Astrocyte of the hippocampus (primary cell): Measurements from ENCODE around the gene RXRG.

Source experiments
- DNase-seq: peaks from one replicate; pipeline ENCODE4 v3.0.0; 2011; ENCODE audit warnings: low read depth, low spot score

RXRG gene

DNA sequence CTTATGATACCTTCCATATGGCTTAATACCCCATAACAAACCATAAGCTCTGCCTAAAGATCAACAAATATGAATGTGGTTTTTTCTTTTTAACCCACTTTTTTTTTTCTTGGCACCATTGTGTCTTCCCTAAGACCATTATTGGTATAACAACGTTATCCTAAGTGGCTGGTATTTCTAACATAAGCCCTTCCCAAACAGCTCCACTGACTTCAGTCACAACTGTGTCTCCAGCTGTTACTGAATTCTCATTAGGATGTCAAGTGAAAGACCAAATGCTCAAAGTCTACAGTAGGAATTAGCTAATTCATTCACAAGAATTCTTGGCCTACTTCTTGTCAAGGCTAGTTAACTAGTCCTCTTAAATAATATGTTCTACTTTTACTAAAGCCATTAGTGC is 4.2 kb upstream of the RXRG start:
- no peak for DNase-seq

DNA sequence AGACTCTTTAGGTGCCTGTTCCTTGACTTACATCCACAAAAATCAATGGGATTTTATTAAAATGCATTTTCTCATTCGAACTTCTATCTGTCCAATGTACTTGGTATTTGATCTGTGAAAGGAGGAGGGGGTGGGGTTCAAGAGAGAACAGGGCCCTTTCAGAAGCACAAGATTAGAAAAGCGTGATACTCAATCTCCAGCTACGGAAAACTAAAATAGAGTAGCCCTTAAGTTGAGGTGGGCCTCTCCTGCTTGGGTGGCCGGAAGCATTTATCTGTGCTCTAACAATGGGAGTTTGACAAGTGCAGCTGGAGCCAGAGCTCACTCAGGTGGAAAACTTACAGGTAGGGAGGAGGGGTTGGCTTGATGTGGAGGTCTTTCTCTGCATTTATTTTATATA is 462 bp upstream of the RXRG start:
- no peak for DNase-seq

DNA sequence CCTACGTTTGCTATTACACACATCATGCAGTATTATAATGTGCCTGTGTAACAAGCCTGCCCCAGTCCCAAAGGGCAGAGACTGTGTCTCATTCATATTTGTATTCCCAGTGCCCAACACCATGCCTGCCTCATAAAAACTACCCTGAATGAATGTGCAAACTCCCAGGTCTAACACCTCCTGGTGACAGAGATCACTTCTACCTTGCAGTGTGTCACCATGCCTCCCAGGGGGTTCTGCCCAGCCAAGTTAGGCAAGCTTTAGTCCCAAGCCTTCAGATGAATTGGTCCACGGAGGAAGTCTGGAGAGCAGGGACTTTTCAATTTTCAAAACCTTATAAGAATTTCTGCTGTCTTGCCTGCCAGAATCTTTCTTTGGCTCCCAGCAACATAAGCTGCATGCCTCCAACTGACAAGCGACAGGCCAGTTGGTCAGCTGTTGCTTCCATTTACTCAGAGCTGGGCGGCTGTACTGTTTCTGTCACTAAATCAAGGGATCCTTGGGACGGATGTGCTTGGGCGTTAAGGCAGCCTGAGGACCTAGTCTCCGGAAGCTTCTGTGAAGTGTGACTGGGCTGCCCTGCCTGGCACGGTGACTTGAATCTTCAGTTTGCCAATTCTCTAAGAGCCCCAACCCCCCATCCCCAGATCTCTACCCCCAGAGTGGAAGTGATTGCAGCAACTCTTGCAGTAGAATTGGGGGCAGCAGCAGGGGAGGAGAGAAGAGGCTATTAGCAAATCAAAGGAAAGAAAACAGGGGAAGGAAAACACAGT is 1.2 kb downstream of the RXRG start:
- DNase-seq: no peak

DNA sequence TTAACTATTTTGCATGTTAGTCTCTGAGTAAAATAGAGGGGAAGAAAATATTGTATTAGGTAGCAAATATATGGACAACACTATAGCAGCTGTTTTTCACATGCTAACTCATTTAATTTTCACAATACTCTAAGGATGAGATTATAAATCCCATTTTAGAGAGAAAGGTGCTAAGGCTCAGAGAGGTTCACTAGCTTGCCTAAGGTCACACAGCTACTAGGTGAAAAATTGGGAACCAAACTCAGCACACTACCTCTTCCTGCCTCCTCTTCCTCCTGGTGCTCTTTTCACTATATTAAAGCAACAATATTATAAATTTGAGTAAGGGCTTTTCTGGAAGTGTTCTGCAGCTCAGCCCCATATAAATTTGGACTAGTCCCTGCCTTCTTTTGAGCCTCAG is 2.3 kb downstream of the RXRG start:
- no peak for DNase-seq

DNA sequence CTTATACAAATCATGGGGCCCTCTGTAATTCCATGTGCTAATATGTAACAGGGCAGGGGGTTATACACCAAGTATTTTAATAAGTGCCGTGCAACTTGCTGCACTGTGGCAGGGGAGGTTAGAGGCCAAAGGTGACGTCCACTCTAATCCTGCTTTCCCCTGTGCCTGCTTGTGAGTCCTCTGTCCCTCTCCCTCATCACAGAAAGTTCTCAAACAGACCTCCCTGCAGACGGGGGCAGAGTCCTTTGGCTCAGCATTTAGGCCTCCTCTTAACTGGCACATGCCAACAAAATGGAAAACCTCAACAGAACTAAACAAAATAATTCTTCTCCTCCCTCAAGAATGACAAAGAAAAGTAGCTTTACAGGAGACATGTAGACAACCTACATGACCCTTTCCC is 2.9 kb downstream of the RXRG start:
- DNase-seq: no peak

DNA sequence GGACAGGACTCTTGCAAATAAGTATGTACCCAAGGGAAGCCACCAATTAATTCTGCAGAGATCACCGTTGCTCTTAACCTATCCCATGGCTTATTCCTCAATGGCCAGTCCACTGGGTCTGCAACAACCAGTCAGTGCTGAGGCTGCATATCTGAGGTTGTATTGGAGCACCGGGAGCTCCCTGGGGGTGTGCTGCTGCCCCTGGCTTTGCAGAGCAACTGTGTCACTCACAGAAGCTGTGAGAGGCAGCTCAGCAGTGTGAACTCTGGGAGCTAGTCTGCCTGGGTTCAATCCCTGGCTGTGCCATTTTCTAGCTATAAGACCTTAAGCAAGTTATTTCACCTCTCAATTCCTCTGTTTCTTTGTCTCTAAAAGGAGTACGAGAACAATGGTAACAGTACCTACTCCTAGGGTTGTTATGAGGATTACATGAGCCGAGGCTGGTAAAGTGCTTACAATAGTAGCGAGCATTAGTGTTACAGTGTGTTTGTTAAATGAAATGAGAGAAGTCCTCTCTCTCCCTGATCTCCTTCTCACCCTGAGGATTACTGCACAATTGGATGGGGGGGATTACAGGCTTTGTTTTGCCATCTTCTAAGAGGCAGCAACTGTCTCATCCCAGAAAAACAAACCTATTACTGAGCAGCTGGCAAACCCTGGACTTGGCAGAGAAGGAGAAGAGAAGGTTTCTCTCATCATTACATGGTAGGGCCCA is 3.6 kb downstream of the RXRG start:
- no peak for DNase-seq

DNA sequence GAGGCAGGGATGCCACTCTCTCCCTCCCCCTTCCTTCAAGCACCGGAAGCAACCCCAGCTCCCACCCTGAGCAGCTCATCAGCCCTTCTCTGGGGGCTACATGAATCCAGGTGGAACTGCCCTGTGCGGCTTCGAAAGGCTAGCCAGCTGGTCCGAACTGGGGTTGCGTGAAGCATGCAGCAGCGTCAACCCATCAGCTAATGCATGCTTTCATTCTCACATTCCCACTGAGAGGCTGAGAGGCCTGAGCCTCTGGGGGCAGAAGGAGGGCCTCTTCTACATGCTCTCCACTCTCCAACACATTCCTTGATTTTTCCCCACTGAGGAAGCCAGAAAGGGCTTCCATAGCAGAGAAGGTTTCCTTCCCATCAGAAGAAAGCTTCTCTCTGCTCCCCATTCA is 5.6 kb downstream of the RXRG start:
- no peak for DNase-seq

DNA sequence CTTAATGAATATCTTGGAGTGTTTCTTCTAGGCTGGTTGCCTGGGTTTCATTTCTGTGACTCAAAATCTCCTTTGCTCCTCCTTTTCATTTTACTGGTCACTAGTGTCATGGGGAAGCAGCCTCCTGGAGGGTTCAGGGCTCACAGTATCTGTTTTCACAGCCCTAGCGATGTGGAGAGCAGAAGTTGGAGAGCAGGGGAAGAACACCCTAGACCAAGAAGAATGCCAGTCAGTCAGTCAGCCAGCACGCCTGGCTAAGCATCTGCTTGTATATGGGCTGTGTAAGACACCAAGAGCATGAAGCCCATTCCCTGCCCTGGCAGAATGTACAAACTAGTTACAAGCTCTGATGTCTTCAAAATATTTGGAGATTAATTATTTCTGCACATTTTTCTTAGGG is 7.9 kb downstream of the RXRG start:
- no peak for DNase-seq

DNA sequence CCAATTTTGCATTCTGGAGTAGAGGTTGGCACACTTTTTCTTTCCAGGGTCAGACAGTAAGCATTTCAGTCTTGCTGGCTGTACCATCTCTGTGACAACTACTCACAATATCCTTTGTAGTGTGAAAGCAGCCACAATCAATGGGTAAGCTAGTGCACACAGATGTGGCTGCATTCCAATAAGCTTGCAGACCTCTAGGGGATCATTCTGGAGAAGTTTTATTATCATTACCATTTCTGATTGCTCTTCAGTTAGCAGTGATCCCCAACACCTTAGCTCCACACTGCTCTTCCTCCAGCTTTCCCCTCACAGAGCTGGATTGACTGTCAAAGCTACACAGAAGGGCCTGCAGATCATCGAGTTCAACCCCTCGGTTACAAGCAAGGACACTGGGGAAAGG is 9.1 kb downstream of the RXRG start:
- DNase-seq: no peak

DNA sequence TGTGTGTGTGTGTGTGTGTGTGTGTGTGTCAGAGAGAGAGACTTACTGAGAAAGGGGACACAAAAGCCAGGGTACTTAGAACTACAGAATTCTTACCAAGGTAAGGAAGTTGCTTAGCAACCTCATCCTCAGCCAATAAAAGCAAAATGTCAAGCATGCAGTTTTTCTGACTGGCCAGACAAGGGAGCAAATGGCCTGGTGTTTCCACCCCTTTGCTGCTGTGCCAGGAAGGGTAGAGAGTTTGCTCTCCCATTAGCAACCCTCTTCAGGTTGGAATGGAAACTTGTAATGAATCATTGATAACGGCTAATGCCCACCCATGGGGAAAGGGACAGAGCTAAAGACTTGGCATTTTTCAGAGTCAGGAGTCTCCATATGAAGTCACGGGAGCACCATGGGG is 10.6 kb downstream of the RXRG start:
- DNase-seq: no peak

DNA sequence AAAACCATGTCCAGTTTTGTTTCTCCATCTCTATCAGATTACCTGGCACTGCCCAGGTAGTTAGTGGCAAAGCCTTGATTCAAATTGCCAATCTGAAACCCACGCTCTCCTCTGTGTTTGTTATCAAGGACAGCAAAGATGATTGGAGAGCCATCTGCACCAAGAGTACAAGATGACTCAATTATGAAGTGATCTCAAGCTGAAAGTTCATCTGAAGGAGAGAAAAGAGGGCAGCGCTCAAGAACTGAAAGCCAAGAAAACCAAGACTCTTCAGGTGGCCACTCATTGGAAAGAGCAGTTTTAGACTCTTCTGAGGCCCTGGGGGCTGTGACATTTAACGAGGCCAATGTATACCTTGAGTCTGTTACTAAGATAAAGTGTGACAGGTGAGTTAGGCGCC is 13.8 kb downstream of the RXRG start:
- no peak for DNase-seq

DNA sequence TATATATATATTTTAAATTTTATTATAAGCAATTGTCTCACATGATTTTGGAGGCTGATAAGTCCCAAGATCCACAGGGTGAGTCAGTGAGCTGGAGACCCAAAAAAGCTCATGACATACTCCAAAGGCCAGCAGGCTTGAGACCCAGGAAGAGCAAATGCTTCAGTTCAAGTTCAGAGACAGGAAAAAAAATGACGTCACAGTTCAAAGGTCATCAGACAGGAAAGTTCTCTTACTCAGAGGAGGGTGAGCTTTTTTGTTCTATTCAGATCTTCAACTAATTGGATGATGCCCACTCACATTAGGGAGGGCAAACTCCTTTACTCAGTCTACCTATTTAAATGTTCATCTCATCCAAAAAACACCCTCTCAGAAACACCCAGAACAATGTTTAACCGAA is 18.2 kb downstream of the RXRG start:
- DNase-seq: no peak

DNA sequence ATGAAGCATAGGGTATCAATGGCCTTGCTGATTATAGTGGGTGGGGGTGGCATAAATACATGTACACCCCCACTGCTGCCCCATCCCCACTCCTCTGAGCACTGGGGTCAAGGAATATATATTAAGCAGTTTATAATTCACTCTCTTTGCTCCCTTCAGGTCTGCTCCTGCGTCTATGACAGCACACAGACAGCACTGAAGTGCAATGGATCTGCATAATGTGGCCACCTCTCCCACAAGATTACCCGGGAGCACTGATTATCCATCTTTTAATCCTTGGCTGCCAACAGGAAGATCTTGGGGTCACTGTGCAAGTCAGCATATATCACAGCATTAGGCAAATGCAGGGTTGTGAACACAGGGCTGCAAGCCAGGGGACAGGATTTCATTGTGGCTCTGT is 19.3 kb downstream of the RXRG start:
- DNase-seq: no peak

DNA sequence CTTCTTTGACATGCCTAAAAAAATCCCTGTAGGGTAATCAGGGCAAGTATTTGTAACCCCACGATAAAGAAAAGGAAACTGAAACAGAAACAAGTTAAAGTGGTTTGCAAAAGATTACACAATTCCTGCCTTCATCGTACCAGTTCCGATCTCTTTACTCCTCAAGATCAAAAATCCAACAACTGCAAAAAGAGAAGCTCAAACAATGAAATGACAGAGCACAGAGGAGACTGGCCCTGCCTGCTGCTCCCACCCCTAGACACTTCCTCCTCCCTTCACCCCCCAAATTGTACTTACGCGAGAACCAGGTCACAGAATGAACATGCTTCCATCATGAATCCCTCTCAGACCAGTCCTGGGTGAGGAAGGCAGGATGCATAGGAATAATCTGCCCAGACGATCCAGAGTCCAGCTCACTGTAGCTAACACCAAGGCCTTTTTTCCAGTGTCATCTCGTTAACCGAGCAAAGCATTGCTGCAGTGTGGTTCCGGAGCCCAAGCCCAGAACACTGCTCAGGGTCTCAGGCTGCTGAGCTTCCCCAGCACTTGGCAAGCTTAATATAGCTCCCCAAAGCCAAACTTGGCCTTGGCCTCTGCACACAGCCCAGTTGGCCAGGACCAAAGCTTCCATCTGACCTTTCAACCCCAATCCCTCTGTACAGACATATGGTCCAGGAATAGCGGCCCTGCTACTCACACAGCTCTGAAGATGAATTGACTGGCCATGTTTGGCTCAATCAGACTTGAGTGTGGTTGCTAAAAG is 20.3 kb downstream of the RXRG start:
- no peak for DNase-seq

DNA sequence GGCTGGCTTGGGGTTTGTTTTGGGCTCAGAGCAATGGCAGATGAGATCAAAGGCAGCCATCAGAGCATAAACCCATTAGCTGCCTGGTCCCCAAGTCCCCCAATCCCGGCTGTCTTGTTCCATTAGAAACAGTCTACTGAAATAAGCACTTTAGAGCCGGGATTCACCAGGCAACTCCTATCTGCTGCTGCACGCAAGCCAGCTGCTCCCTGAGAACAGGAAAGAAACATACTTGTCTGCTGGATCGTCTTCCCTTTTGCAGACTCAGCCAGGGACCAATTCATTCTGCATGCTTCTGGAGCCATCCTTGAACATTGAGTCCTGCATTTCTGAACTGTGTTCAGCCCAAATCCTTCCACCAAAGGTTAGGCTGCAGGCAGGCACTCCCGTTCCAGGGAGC is 21.8 kb downstream of the RXRG start:
- DNase-seq: no peak

DNA sequence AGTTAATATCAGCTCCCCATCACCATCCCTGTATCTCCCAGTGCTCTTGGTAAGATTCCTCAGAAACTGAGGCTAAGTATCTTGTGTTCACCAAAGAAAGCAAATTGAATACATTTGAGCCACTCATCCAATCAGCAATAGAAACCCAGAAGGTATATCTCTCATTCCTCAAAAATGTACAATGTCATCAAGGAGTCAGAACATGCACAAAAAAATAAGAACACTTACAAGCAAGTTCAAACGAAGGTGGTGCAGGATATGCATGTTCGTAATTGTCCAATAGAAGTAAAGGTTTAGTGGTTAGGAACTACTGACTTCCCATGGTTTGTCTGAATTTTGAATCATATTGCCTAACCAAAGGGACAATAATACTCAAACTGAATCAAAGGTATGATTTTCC is 24.3 kb downstream of the RXRG start:
- no peak for DNase-seq

DNA sequence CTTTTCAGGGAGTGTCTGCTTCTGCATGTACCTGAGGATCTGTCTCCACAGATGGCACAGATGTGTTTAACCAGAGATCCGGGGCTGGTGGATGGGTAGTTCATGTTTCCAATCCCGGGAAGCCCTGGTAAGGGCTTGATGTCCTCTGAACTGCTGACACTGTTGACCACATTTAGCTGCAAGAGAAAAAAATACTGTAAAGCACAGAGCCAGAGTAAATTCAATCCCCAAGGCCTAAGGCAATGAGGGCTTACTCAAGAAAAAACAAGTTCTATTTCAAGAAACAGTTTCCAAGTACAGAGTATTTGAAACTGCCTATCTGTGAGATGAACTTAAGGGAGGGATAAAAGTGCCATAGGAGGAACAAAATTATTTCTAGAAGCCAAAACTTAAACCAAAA is 25.1 kb downstream of the RXRG start:
- no peak for DNase-seq

DNA sequence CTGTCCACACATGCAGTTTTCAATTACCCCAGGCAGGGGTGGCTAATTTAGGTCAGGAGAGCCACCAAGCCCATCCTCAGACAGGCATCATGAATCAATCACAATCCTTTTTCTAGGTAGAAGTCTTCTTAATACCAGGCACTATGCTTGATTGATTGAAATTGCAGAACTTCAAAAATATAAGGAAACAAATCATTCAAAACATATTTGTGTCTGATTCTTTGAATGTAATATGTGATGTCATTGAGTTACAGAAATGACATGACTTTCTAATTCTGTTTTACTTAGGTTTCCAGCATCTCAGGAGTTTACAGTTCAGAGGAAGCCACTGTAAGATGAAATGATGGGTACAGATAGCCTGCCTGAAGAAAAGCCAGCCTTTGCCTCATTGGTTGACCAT is 26.7 kb downstream of the RXRG start:
- no peak for DNase-seq

DNA sequence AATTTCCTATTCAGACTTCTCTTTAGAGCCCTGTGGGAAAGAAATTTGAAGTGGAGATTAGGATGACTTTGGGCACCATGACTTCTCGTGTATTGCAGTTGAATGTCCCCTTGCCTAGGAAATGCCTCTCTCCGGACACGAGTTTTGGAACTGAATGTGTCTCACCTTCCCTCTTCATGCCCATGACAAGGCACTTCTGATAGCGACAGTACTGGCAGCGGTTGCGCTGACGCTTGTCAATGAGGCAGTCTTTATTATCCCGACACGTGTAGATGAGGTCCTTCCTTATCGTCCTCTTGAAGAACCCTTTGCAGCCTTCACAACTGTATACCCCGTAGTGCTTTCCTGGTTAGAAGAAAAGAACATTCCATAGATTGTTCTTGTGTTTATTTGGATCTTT is 28.1 kb downstream of the RXRG start:
- no peak for DNase-seq

DNA sequence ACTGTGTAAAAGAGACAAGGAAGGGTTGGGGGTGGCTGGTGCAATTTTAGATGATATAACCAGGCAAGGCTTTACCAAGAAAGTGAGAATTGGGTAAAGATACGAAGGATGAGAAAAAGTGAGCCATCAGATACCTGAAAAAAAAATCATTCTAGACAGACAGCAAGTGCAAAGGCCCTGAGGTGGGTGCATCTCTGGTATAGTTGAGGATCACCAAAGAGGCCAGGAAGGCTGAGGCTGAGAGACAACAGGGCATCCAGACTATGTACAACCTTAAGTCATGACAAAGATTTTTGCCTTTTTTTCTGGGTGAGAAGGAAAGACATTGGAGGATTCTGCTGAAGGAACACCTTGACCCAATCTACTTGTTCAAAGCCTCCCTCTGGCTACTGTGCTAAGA is 29.9 kb downstream of the RXRG start:
- no peak for DNase-seq

DNA sequence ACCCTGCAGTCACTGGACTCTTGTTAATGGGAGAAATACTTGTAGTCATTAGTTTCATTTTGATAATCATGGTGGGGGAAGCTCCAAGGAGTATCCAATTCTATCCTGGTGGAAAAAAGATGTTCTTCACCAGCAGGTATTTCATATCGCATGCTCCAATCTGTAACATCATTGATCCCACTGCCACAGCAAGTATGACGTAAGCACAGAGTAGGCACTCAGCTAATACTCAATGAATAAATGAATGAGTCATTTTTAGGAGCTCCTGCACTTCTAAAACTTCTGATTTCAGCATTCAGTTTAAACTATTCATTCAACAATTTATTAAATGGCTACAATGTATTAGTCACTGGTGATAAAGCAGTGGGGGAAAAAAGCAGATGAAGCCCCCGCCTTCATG is 30.3 kb downstream of the RXRG start:
- no peak for DNase-seq

DNA sequence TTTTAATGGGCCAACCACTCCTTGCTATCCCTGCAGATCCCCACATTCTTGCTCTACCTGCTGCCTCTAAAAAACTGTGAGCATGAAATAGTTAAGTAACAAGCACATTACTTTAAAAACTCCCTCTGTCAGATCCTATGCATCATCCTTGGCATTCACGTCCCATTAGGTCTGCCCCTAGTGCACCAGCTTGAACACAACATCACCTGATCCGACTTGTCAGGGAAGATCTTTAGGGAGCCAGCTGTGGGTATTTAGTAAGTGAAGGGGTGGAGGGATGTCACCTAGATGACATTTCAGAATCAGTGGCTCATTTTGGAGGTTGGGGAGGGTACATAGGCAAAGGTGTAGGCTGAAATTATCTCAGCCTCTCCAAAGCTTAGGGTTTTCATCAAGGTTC is 33.5 kb downstream of the RXRG start:
- no peak for DNase-seq
